Adrenal gland (tissue), 5 donors: ENCODE data around the gene TRIM63.

ENCODE experiments used
- POLR2A ChIP-seq, 2 donors: fragments of 450-650 bp; IDR thresholded peaks; one replicate each; pipeline ENCODE4 v1.6.1; 2017; ENCODE audit warnings: antibody characterized with exemption in 2 of 2, mild to moderate bottlenecking in 2 of 2, moderate library complexity in 1 of 2
- TF ChIP-seq, protein P1 (sequence below), 6 experiments: fragments of 450-650 bp in 4 of 6; fragments of 200-600 bp in 2 of 6; sonication (generic) in 1 of 6; IDR thresholded peaks; 1 replicate in 5 of 6; 2 replicates in 1 of 6; pipeline versions ENCODE4 v1.5.1 to v1.8.0; 2016 to 2021; ENCODE audit warnings: antibody characterized with exemption in 6 of 6, mild to moderate bottlenecking in 2 of 6, moderate library complexity in 1 of 6
- donor health status: DM: no; HTN: no; CAD: no.

DNA sequence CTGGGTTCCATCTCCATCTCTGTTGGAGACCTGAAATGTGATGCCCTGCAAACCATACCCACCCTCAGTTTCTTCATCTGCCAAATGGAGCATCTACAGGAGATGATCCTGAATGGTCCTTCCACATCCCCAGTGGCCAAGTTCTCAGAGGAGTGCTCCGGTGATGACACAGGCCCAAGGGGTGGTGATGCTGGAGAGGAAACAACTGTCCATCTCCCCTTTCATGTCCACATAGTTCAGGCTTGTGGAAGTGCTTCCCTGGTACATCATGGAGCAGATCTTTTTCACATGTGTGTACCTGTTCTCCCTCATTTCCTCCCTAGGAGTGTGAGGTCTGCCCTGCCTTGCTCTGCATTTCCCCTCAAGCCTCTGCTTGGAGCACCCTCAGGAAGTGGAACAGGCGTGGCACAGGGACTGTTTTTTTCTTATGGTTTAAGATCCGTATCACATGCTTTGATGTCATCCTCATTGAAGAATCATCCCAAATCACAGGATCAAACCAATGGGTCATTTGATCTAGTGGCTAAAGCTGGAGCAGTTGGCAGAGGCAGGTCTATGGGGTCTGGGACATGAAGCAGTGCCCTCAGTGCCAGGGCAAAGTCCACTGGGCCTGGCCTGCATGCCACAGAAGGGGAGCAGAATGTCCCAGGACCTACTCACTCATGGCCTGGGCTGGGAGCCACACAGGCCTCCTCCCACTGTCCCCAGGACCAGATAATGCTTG is 8.2 kb upstream of the TRIM63 start:
- TF ChIP-seq POLR2A (IDR thresholded peaks at IDR 0.05), result no peak
- TF ChIP-seq, protein P1, sequence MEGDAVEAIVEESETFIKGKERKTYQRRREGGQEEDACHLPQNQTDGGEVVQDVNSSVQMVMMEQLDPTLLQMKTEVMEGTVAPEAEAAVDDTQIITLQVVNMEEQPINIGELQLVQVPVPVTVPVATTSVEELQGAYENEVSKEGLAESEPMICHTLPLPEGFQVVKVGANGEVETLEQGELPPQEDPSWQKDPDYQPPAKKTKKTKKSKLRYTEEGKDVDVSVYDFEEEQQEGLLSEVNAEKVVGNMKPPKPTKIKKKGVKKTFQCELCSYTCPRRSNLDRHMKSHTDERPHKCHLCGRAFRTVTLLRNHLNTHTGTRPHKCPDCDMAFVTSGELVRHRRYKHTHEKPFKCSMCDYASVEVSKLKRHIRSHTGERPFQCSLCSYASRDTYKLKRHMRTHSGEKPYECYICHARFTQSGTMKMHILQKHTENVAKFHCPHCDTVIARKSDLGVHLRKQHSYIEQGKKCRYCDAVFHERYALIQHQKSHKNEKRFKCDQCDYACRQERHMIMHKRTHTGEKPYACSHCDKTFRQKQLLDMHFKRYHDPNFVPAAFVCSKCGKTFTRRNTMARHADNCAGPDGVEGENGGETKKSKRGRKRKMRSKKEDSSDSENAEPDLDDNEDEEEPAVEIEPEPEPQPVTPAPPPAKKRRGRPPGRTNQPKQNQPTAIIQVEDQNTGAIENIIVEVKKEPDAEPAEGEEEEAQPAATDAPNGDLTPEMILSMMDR (IDR thresholded peaks at IDR 0.05), result no peak
